HepG2 (cell line): ENCODE measurements around the gene REEP6. TPM values are rescaled to one million over a fixed set of nuclear protein-coding genes. Genes with fewer than 3 reads are reported as not detected.

Experiments used
- CEBPG ChIP-seq: IDR thresholded peaks from 2 replicates; pipeline ENCODE4 v1.6.1; 2016
- GATA4 ChIP-seq: sonication (generic); IDR thresholded peaks from 2 replicates; pipeline ENCODE4 v1.6.1; 2016; ENCODE audit warnings: antibody characterized with exemption, low read depth, borderline replicate concordance
- HIVEP1 ChIP-seq: sonication (generic); formaldehyde crosslinking; IDR thresholded peaks from 2 replicates; pipeline ENCODE4 v1.4.0; 2020; ENCODE audit warnings: mild to moderate bottlenecking, missing genetic modification reagents
- MAF1 ChIP-seq: sonication (generic); formaldehyde crosslinking; IDR thresholded peaks from 2 replicates; pipeline ENCODE4 v1.5.0; 2020; ENCODE audit warnings: missing genetic modification reagents, borderline replicate concordance
- MED13 ChIP-seq: sonication (generic); formaldehyde crosslinking; IDR thresholded peaks from 2 replicates; pipeline ENCODE4 v1.5.0; 2020; ENCODE audit warnings: missing genetic modification reagents
- MTF2 ChIP-seq: sonication (generic); formaldehyde crosslinking; IDR thresholded peaks from 2 replicates; pipeline ENCODE4 v1.5.0; 2020; ENCODE audit warnings: missing genetic modification reagents, borderline replicate concordance
- PCBP1 ChIP-seq: fragments of 200-400 bp; formaldehyde crosslinking; IDR thresholded peaks from 2 replicates; pipeline ENCODE4 v1.6.1; 2017; ENCODE audit warnings: mild to moderate bottlenecking, low read depth, low read length, borderline replicate concordance
- RBFOX2 ChIP-seq: fragments of 200-400 bp; formaldehyde crosslinking; IDR thresholded peaks from 2 replicates; pipeline ENCODE4 v1.6.1; 2017; ENCODE audit warnings: low read depth, mild to moderate bottlenecking, low read length
- SRSF1 ChIP-seq: fragments of 200-400 bp; formaldehyde crosslinking; optimal IDR thresholded peaks from 2 replicates; pipeline ENCODE3; 2017; ENCODE audit warnings: mild to moderate bottlenecking, low read depth, low read length, moderate library complexity
- TCF12 ChIP-seq, 2 experiments: fragments of 450-650 bp in 1 of 2; sonication (generic) in 1 of 2; formaldehyde crosslinking in 1 of 2; IDR thresholded peaks; 2 replicates each; pipeline versions ENCODE4 v1.6.1 to v1.8.0; 2017 to 2022; ENCODE audit warnings: antibody characterized with exemption in 1 of 2, mild to moderate bottlenecking in 1 of 2, missing genetic modification reagents in 1 of 2, moderate library complexity in 1 of 2
- ZBTB43 ChIP-seq: sonication (generic); formaldehyde crosslinking; conservative IDR thresholded peaks from 2 replicates; pipeline ENCODE4 v1.4.0; 2020; ENCODE audit warnings: missing genetic modification reagents
- ZFYVE20 ChIP-seq: sonication (generic); formaldehyde crosslinking; IDR thresholded peaks from 2 replicates; pipeline ENCODE4 v1.8.0; 2023; ENCODE audit warnings: low read depth, mild to moderate bottlenecking, moderate library complexity, missing genetic modification reagents, borderline replicate concordance
- ZNF275 ChIP-seq: sonication (generic); formaldehyde crosslinking; IDR thresholded peaks from 2 replicates; pipeline ENCODE4 v1.8.0; 2022; ENCODE audit warnings: missing genetic modification reagents, mild to moderate bottlenecking, inconsistent platforms, borderline replicate concordance
- ZNF331 ChIP-seq: sonication (generic); formaldehyde crosslinking; IDR thresholded peaks from 2 replicates; pipeline ENCODE4 v1.4.0; 2020; ENCODE audit warnings: missing genetic modification reagents
- ZNF670 ChIP-seq: sonication (generic); formaldehyde crosslinking; IDR thresholded peaks from 2 replicates; pipeline ENCODE4 v1.8.0; 2022; ENCODE audit warnings: mild to moderate bottlenecking, missing genetic modification reagents, borderline replicate concordance
- ZNF687 ChIP-seq: sonication (generic); formaldehyde crosslinking; IDR thresholded peaks from 2 replicates; pipeline ENCODE4 v1.5.1; 2020; ENCODE audit warnings: mild to moderate bottlenecking, missing genetic modification reagents, moderate library complexity
- ZNF709 ChIP-seq: sonication (generic); formaldehyde crosslinking; IDR thresholded peaks from 2 replicates; pipeline ENCODE4 v1.5.0; 2020; ENCODE audit warnings: mild to moderate bottlenecking, missing genetic modification reagents
- ZNF761 ChIP-seq: sonication (generic); formaldehyde crosslinking; conservative IDR thresholded peaks from 2 replicates; pipeline ENCODE4 v1.4.0; 2020; ENCODE audit warnings: mild to moderate bottlenecking, missing genetic modification reagents
- ZNF841 ChIP-seq: sonication (generic); formaldehyde crosslinking; IDR thresholded peaks from 2 replicates; pipeline ENCODE4 v1.8.1; 2023; ENCODE audit warnings: missing genetic modification reagents, borderline replicate concordance
- polyA plus RNA-seq, 8 experiments: library from polyadenylated mRNA; depleted of rRNA in 3 of 8; stranded (reverse) in 7 of 8; unstranded in 1 of 8; fragments of >200 nt; fragmentation: Illumina TruSeq in 4 of 8; extraction: Trizol in 4 of 8; gene quantifications; 2 replicates each; pipeline versions ENCODE4 v1.2.1 to v1.2.3, GENCODE V29; 2011 to 2016; ENCODE audit warnings: low read depth in 4 of 8, missing spikeins in 1 of 8, mixed read lengths in 1 of 8; ENCODE audit not compliant: insufficient read depth in 1 of 8
- total RNA-seq, 5 experiments: library from RNA; depleted of rRNA; stranded (reverse); fragments of >200 nt; fragmentation: Illumina TruSeq; extraction: Trizol; gene quantifications; 2 replicates each; pipeline ENCODE4 v1.2.3, GENCODE V29; 2016; ENCODE audit warnings: low read depth in 1 of 5
- TF ChIP-seq, protein P1 (sequence below): IDR thresholded peaks from 2 replicates; pipeline ENCODE4 v1.6.1; 2016; ENCODE audit warnings: missing genetic modification reagents, missing compliant biosample characterization
- TF ChIP-seq, protein P2 (sequence below): sonication (generic); formaldehyde crosslinking; IDR thresholded peaks from 2 replicates; pipeline ENCODE4 v1.4.0; 2020; ENCODE audit warnings: mild to moderate bottlenecking, missing genetic modification reagents

Gene REEP6
- total and polyA plus RNA-seq, 2 of the 13 experiments (the other 11 are each of a cell fraction or from before 2014, with no cell fraction given): 10.0 to 28.8 TPM

DNA sequence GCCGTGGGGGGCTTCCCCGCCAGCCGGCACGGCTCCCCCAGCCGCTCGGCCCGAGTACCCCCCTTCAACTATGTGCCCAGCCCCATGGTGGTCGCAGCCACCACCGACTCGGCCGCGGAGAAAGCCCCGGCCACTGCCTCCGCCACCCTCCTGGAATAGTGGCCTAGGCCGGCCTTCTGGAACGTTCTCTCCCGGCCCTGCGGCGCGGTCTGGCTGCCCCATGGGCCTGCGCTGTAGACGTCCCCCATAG is 21.0 kb upstream of the REEP6 start (continued):
- TF ChIP-seq PCBP1 (peak; percentile 51; the same call in 1 of the 2 replicates), ZNF841 (peak; percentile 48; the same call in 1 of the 2 replicates), RBFOX2 (peak; percentile 30; the same call in 1 of the 2 replicates), GATA4 (no peak), ZNF670 (CRISPR knock-in tag) (peak; percentile 52; the same call in 1 of the 2 replicates), MAF1 (no peak), HIVEP1 (CRISPR knock-in tag) (peak; percentile 62; the same call in 1 of the 2 replicates), TCF12 (IDR thresholded peaks at IDR 0.05) (no peak), TCF12 (CRISPR knock-in tag; IDR thresholded peaks at IDR 0.05) (peak; percentile 41; the same call in 1 of the 2 replicates), ZBTB43 (no peak), ZNF687 (CRISPR knock-in tag) (peak; percentile 96; the same call in 1 of the 2 replicates), SRSF1 (no peak), MTF2 (CRISPR knock-in tag) (0 out of 2 replicates have a peak, but pooled peaks have one; percentile 22), ZFYVE20 (CRISPR knock-in tag) (no peak), ZNF275 (CRISPR knock-in tag) (0 out of 2 replicates have a peak, but pooled peaks have one; percentile 60), MED13 (CRISPR knock-in tag) (0 out of 2 replicates have a peak, but pooled peaks have one; percentile 8), ZNF331 (CRISPR knock-in tag) (no peak), CEBPG (CRISPR knock-in tag) (no peak), ZNF761 (0 out of 2 replicates have a peak, but pooled peaks have one; percentile 36), ZNF709 (CRISPR knock-in tag) (0 out of 2 replicates have a peak, but pooled peaks have one; percentile 42)
- TF ChIP-seq, protein P1, sequence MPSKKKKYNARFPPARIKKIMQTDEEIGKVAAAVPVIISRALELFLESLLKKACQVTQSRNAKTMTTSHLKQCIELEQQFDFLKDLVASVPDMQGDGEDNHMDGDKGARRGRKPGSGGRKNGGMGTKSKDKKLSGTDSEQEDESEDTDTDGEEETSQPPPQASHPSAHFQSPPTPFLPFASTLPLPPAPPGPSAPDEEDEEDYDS (CRISPR knock-in tag): no peak
- TF ChIP-seq, protein P2, sequence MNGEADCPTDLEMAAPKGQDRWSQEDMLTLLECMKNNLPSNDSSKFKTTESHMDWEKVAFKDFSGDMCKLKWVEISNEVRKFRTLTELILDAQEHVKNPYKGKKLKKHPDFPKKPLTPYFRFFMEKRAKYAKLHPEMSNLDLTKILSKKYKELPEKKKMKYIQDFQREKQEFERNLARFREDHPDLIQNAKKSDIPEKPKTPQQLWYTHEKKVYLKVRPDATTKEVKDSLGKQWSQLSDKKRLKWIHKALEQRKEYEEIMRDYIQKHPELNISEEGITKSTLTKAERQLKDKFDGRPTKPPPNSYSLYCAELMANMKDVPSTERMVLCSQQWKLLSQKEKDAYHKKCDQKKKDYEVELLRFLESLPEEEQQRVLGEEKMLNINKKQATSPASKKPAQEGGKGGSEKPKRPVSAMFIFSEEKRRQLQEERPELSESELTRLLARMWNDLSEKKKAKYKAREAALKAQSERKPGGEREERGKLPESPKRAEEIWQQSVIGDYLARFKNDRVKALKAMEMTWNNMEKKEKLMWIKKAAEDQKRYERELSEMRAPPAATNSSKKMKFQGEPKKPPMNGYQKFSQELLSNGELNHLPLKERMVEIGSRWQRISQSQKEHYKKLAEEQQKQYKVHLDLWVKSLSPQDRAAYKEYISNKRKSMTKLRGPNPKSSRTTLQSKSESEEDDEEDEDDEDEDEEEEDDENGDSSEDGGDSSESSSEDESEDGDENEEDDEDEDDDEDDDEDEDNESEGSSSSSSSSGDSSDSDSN: peak; percentile 45; the same call in 1 of the 2 replicates
